CD4-positive, CD25-positive, alpha-beta regulatory T cell (primary cell): ENCODE results near the gene CNGA1. TPM values are rescaled to one million over a fixed set of nuclear protein-coding genes. Genes with fewer than 3 reads are reported as not detected.

Experiments used
- ATAC-seq, 2 donors: fragments of 150-1000 bp; cut with Tn5 transposase; one replicate each; pipeline ENCODE4 v1.10.0; 2021; ENCODE audit warnings: low read depth in 2 of 2, moderate number of reproducible peaks in 2 of 2, moderate library complexity in 1 of 2
- DNase-seq, 3 donors: peaks; one replicate each; pipeline versions ENCODE4 v3.0.0 to v3.0.0-alpha.2; 2012 to 2022; ENCODE audit warnings: mixed read lengths in 1 of 3
- H3K27ac ChIP-seq: one replicate; pipeline ENCODE4 v1.7.0; 2013; ENCODE audit warnings: mild to moderate bottlenecking, low read length; ENCODE audit not compliant: insufficient read depth, poor library complexity, severe bottlenecking
- H3K27me3 ChIP-seq: one replicate; pipeline ENCODE4 v1.7.0; 2013; ENCODE audit warnings: low read length; ENCODE audit not compliant: control insufficient read depth, insufficient read depth
- H3K36me3 ChIP-seq: one replicate; pipeline ENCODE4 v1.7.0; 2013; ENCODE audit warnings: mild to moderate bottlenecking, low read length, moderate library complexity; ENCODE audit not compliant: control insufficient read depth, insufficient read depth
- H3K4me1 ChIP-seq: 2 replicates; pipeline ENCODE4 v1.7.0; 2013; ENCODE audit warnings: mild to moderate bottlenecking, low read length; ENCODE audit not compliant: insufficient read depth, control insufficient read depth, poor library complexity, severe bottlenecking
- H3K4me3 ChIP-seq: one replicate; pipeline ENCODE4 v1.7.0; 2013; ENCODE audit warnings: low read depth, mild to moderate bottlenecking, low read length, moderate library complexity
- H3K9me3 ChIP-seq, 2 experiments: 1 replicate in 1 of 2; 2 replicates in 1 of 2; pipeline ENCODE4 v1.7.0; 2013; ENCODE audit warnings: low read length in 2 of 2, mild to moderate bottlenecking in 1 of 2, moderate library complexity in 1 of 2; ENCODE audit not compliant: control insufficient read depth in 2 of 2
- H3K27ac Mint-ChIP-seq, 3 donors: one replicate each; pipeline ENCODE4 v1.8.0; 2020 to 2022; ENCODE audit warnings: mild to moderate bottlenecking in 3 of 3, mixed read lengths in 3 of 3, moderate library complexity in 2 of 3
- H3K27me3 Mint-ChIP-seq: one replicate; pipeline ENCODE4 v1.8.0; 2022; ENCODE audit warnings: mild to moderate bottlenecking, mixed read lengths
- H3K36me3 Mint-ChIP-seq: one replicate; pipeline ENCODE4 v1.8.0; 2020; ENCODE audit warnings: mixed read lengths
- H3K4me1 Mint-ChIP-seq, 4 donors: one replicate each; pipeline ENCODE4 v1.8.0; 2020 to 2022; ENCODE audit warnings: mixed read lengths in 4 of 4, mild to moderate bottlenecking in 1 of 4
- H3K4me3 Mint-ChIP-seq, 4 donors: one replicate each; pipeline ENCODE4 v1.8.0; 2020 to 2022; ENCODE audit warnings: mild to moderate bottlenecking in 4 of 4, mixed read lengths in 4 of 4, moderate library complexity in 3 of 4
- H3K9me3 Mint-ChIP-seq, 7 donors: one replicate each; pipeline ENCODE4 v1.8.0; 2020 to 2022; ENCODE audit warnings: mixed read lengths in 7 of 7, mild to moderate bottlenecking in 3 of 7, moderate library complexity in 2 of 7
- polyA plus RNA-seq, 4 donors: library from polyadenylated mRNA; unstranded; fragments of 300-500 nt; fragmentation: Illumina TruSeq; gene quantifications; one replicate each; pipeline ENCODE4 v1.2.3, GENCODE V29; 2021
- total RNA-seq: library from RNA; stranded (reverse); gene quantifications from one replicate; pipeline ENCODE4 v1.2.3, GENCODE V29; 2022

Gene CNGA1
- total and polyA plus RNA-seq, 5 donors from 2014 or later: 0.06 TPM; not detected in 4

DNA sequence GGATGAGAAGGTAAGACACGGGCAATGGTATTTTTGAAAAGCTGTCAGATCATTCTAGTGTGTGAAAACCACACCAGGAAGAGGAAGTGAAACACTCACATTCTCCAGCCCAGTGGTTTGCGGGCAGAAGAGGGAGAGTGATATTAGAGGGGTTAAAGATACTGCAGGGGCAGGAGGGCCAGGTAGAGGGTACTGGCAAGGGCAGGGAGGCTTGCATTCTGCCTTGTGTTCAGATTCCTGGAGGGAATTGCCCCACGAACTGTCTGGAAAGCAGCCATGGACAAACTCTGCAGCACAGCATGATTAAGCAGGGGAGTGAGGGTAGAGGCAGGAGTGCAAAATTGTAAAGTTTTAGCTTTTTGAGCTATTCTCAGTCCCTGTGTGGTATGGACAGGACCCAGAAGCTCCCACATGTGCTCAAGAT is 31.0 kb upstream of the CNGA1 start:
- no peak overlapping the region for H3K27ac ChIP-seq
- H3K4me1 ChIP-seq: peaks cover 19% of the 10 kb centered on the region
- H3K9me3 ChIP-seq: no peaks in the 10 kb centered on the region
- peaks cover 0 to 2% (median 0%) of the 10 kb centered on the region in 7 donors for H3K9me3 Mint-ChIP-seq
- peaks cover 0 to 44% (median 27%) of the 10 kb centered on the region in 4 donors for H3K4me1 Mint-ChIP-seq
- H3K4me3 ChIP-seq: no peak overlapping the region
- ATAC-seq: peak; percentile 82 to 84
- H3K4me3 Mint-ChIP-seq: peak overlapping the region in 3 of 4 donors; percentile 2 to 79 (median 58)
- peaks cover 20% of the 10 kb centered on the region for H3K27me3 ChIP-seq
- no peaks in the 10 kb centered on the region for H3K36me3 Mint-ChIP-seq
- no peaks in the 10 kb centered on the region for H3K36me3 ChIP-seq
- peak overlapping the region in 1 of 3 donors; percentile 34 for H3K27ac Mint-ChIP-seq
- DNase-seq: peak in 2 of 3 donors; percentile 31 to 68
- peaks cover 55% of the 10 kb centered on the region for H3K27me3 Mint-ChIP-seq

DNA sequence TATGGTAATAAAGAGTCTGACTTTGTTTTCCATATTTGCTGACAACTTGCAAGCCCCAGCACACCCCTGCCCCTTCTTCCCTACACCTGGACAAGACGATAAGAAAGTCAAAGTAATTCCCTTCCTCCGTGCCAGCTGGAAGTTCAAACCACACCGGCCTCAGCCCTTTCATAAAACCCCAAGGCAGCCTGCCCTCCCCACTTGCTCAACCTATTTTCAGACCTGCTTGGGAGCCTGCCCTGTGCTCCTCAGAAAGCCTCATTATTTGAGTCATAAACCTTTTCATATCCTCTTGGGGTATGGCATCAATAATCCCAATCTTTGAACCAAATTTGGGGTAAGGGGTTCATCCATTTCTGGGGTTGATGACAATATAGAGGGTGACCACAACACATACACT is 29.6 kb upstream of the CNGA1 start:
- Mint-ChIP-seq H3K27ac (no peak overlapping the region), H3K36me3 (no peaks in the 10 kb centered on the region), H3K4me3 (peak overlapping the region in 1 of 4 donors; percentile 6), H3K27me3 (peaks cover 58% of the 10 kb centered on the region), H3K9me3 (peaks cover 0 to 4% (median 0%) of the 10 kb centered on the region in 7 donors), H3K4me1 (peaks cover 0 to 44% (median 29%) of the 10 kb centered on the region in 4 donors)
- Histone ChIP-seq H3K9me3 (no peaks in the 10 kb centered on the region), H3K4me3 (no peak overlapping the region), H3K36me3 (no peaks in the 10 kb centered on the region), H3K27ac (no peak overlapping the region), H3K27me3 (peaks cover 20% of the 10 kb centered on the region), H3K4me1 (peaks cover 19% of the 10 kb centered on the region)
- no peak for DNase-seq
- no peak for ATAC-seq

DNA sequence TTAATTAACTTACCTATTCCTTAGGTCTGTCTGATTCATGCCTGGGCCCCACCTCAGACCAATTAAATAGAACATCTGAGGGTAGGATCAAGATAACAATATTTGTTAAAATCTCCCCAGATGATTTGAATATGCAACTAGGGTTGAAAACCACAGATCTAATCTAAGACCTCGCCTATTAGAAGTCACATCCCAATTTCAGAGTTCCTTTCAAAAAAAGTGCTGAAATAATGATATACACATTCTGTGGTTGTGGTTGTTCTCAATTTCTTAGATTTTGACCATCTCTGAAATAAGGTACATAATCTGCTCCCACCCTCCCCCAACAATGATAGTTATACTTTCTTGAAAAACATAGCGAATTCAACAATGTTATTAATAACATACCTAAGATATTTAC is 27.8 kb upstream of the CNGA1 start:
- Histone ChIP-seq H3K27me3 (peaks cover 20% of the 10 kb centered on the region), H3K4me1 (peaks cover 19% of the 10 kb centered on the region), H3K27ac (no peak overlapping the region), H3K9me3 (no peaks in the 10 kb centered on the region), H3K36me3 (no peaks in the 10 kb centered on the region), H3K4me3 (no peak overlapping the region)
- peaks cover 58% of the 10 kb centered on the region for H3K27me3 Mint-ChIP-seq
- H3K4me1 Mint-ChIP-seq: peaks cover 0 to 44% (median 26%) of the 10 kb centered on the region in 4 donors
- no peak for ATAC-seq
- DNase-seq: no peak
- H3K27ac Mint-ChIP-seq: no peak overlapping the region
- peak overlapping the region in 1 of 4 donors; percentile 17 for H3K4me3 Mint-ChIP-seq
- peaks cover 0 to 2% (median 0%) of the 10 kb centered on the region in 7 donors for H3K9me3 Mint-ChIP-seq
- H3K36me3 Mint-ChIP-seq: no peaks in the 10 kb centered on the region

DNA sequence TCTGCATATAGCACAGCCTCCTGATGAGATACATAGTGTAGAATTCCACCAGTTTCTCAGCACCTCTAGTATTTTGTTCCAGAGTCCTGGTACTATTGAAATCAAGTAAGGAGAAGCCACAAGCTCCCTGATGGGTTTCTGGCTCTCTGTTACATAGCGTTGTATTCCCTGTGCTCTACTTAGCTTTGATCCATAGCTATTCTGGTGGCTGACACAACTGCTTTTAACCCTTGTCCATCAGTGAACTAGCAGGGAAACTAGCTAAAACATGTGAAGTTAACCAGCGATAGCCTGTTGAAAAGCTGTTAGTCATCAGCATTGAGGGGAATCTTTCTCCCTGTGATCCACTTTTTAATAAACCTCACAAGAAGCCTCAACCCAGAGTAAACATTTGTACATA is 27.0 kb upstream of the CNGA1 start:
- peaks cover 54% of the 10 kb centered on the region for H3K27me3 Mint-ChIP-seq
- no peak overlapping the region for H3K27ac Mint-ChIP-seq
- peaks cover 0 to 2% (median 0%) of the 10 kb centered on the region in 7 donors for H3K9me3 Mint-ChIP-seq
- DNase-seq (no peak), ATAC-seq (no peak)
- no peaks in the 10 kb centered on the region for H3K36me3 Mint-ChIP-seq
- H3K9me3 ChIP-seq: no peaks in the 10 kb centered on the region
- no peak overlapping the region for H3K4me3 ChIP-seq
- peaks cover 19% of the 10 kb centered on the region for H3K4me1 ChIP-seq
- H3K4me3 Mint-ChIP-seq: no peak overlapping the region
- no peak overlapping the region for H3K27ac ChIP-seq
- H3K27me3 ChIP-seq: peaks cover 20% of the 10 kb centered on the region
- no peaks in the 10 kb centered on the region for H3K36me3 ChIP-seq
- H3K4me1 Mint-ChIP-seq: peaks cover 0 to 44% (median 26%) of the 10 kb centered on the region in 4 donors

DNA sequence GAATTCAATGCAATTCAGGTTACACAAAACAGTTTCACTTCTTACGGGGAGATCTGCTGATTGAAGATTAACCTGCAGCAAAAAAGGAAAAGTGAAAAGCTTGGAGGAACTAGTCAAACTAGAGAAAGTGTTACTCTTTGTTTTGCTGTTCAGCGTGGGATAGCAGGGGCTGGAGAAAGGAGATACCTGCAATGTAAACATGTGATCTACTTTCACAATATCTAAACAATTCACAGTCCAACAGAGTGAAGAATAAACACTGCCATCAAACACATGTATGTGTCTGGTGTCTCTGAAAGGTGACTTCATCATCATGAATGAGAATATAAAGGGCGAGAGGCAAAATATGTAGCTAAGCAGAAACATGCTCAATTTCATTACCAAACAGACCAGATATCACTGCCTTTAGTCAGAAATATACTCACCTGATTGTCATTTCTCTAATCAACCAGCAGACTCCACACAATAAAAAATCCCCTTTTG is 26.5 kb upstream of the CNGA1 start:
- peaks cover 0 to 41% (median 25%) of the 10 kb centered on the region in 4 donors for H3K4me1 Mint-ChIP-seq
- H3K36me3 ChIP-seq: no peaks in the 10 kb centered on the region
- peaks cover 20% of the 10 kb centered on the region for H3K27me3 ChIP-seq
- no peak overlapping the region for H3K27ac ChIP-seq
- H3K27ac Mint-ChIP-seq: no peak overlapping the region
- peaks cover 0 to 2% (median 0%) of the 10 kb centered on the region in 7 donors for H3K9me3 Mint-ChIP-seq
- H3K36me3 Mint-ChIP-seq: no peaks in the 10 kb centered on the region
- H3K4me3 ChIP-seq: no peak overlapping the region
- peaks cover 51% of the 10 kb centered on the region for H3K27me3 Mint-ChIP-seq
- H3K4me1 ChIP-seq: peaks cover 19% of the 10 kb centered on the region
- DNase-seq: no peak
- ATAC-seq: no peak
- no peaks in the 10 kb centered on the region for H3K9me3 ChIP-seq
- H3K4me3 Mint-ChIP-seq: no peak overlapping the region

DNA sequence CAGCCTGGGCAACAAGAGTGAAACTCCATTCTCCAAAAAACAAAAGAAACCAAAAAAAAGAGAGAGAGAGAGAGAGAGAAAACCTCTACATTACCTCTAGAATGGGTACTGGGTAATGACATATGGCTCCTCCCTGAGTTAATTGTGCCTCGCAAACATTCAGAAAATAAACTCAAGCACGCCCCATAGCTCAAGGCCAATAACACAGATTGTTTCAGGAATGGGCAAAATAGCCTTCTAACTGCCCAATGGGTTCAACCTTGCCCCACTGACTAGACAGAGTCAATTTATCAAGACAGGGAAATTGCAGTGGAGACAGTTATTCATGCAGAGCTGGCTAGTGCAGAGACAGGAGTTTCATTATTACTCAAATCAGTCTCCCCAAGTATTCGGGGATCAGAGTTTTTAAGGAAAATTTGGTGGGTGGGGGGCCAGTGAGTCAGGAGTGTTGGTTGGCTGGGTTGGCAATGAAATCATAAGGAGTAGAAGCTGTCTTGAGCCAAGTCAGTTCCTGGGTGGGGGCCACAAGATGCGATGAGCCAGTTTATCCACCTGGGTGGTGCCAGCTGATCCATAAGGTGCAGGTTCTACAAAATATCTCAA is 25.2 kb upstream of the CNGA1 start:
- H3K4me3 Mint-ChIP-seq: no peak overlapping the region
- Histone ChIP-seq H3K27ac (no peak overlapping the region), H3K36me3 (no peaks in the 10 kb centered on the region), H3K4me3 (no peak overlapping the region), H3K9me3 (no peaks in the 10 kb centered on the region), H3K4me1 (peaks cover 5% of the 10 kb centered on the region), H3K27me3 (peaks cover 18% of the 10 kb centered on the region)
- DNase-seq (no peak), ATAC-seq (no peak)
- H3K4me1 Mint-ChIP-seq: peaks cover 0 to 31% (median 17%) of the 10 kb centered on the region in 4 donors
- H3K27me3 Mint-ChIP-seq: peaks cover 39% of the 10 kb centered on the region
- H3K9me3 Mint-ChIP-seq: peaks cover 0 to 2% (median 0%) of the 10 kb centered on the region in 7 donors
- H3K27ac Mint-ChIP-seq: peak overlapping the region in 1 of 3 donors; percentile 90
- H3K36me3 Mint-ChIP-seq: no peaks in the 10 kb centered on the region

DNA sequence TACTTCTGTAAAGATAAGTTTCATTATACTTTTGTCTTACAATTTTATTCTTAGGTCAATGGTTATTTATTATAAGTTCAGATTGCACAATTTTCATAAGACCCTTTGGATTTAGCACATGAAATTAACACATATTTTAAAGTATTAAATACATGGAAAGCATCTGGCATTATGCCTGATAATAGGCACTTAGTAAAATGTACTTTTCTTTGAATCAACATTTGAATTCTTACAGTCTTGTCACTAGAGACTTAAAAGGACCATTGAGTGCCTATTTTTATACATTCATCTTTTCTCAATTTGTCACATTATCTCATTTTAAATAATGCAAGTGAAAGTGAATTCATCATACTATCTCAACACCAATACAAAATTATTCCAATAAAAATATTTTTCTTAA is 23.1 kb upstream of the CNGA1 start:
- H3K27me3 ChIP-seq: peaks cover 5% of the 10 kb centered on the region
- H3K9me3 ChIP-seq: no peaks in the 10 kb centered on the region
- no peaks in the 10 kb centered on the region for H3K36me3 Mint-ChIP-seq
- no peak overlapping the region for H3K4me3 Mint-ChIP-seq
- no peak for DNase-seq
- ATAC-seq: no peak
- peaks cover 0 to 23% (median 18%) of the 10 kb centered on the region in 4 donors for H3K4me1 Mint-ChIP-seq
- H3K4me1 ChIP-seq: peaks cover 3% of the 10 kb centered on the region
- H3K4me3 ChIP-seq: no peak overlapping the region
- peaks cover 22% of the 10 kb centered on the region for H3K27me3 Mint-ChIP-seq
- no peak overlapping the region for H3K27ac Mint-ChIP-seq
- H3K9me3 Mint-ChIP-seq: peaks cover 0 to 2% (median 0%) of the 10 kb centered on the region in 7 donors
- H3K36me3 ChIP-seq: no peaks in the 10 kb centered on the region
- H3K27ac ChIP-seq: no peak overlapping the region

DNA sequence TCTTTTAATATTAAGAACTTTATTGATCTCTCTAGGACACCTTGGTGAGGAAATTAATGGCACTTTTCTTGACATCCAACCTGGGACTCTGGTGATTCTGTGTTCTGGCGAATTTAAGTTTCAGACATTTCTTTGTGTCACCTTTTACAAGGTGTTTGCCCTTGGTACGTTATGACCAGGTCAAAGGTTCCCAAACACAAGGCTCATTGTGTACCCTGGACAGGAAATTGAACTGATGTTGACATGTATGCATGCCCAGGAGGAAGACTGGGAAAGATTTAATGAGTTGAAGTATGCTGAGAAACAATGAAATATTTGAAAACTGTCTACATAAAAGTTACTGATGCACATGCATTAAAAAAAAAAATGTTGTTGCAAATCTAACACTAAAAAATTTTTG is 22.2 kb upstream of the CNGA1 start:
- Histone ChIP-seq H3K4me3 (no peak overlapping the region), H3K27ac (no peak overlapping the region), H3K27me3 (peaks cover 4% of the 10 kb centered on the region), H3K9me3 (no peaks in the 10 kb centered on the region), H3K4me1 (no peaks in the 10 kb centered on the region), H3K36me3 (no peaks in the 10 kb centered on the region)
- Mint-ChIP-seq H3K9me3 (peaks cover 0 to 2% (median 0%) of the 10 kb centered on the region in 7 donors), H3K27ac (no peak overlapping the region), H3K4me1 (peaks cover 4 to 24% (median 16%) of the 10 kb centered on the region in 4 donors), H3K36me3 (no peaks in the 10 kb centered on the region), H3K27me3 (peaks cover 18% of the 10 kb centered on the region), H3K4me3 (no peak overlapping the region)
- DNase-seq (no peak), ATAC-seq (no peak)
